GM21526 (cell line): Measurements from ENCODE around the gene PPCDC.
A peak's percentile ranks its signal among the peaks of the same experiment; 100 is the strongest.

Experiments used
- ATAC-seq: cut with Tn5 transposase; IDR thresholded peaks from one replicate; pipeline ENCODE4 v1.9.1; 2021; ENCODE audit warnings: moderate library complexity; ENCODE audit not compliant: unreplicated experiment, low FRiP score

The PPCDC gene, protein sequence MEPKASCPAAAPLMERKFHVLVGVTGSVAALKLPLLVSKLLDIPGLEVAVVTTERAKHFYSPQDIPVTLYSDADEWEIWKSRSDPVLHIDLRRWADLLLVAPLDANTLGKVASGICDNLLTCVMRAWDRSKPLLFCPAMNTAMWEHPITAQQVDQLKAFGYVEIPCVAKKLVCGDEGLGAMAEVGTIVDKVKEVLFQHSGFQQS

DNA sequence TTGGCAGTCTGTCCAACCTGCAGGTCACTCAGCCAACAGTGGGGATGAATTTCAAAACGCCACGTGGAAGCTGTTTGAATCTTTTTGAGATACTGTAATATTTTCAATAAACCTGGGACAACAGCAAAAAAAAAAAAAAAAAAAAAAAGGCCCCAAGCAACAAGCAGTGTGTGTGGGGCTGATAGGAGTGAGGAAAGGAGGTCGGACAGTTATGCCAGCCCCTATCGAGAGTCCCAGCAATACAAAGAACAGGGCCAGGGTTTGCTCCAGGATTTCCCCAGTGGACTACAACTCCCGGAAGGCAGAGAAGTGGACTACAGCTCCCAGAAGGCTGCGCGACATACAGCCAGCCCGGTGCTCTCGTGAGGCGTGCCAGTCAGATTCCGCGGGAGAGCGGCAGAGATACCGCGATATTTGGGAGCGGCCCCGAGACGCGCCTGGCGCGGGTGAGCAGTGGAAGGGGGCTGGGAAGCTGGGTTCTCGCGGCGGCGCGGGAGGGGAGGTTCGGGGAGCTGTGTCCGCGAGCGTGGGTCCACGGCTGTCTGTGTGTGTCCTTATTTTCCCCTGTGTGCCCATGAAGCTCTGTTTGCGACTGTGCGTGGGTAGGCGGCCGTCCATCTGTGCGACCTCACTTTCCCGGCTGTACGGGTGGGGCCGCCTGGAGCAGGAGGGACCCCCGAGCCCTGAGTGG is at the start of gene PPCDC:
TSS of gene PPCDC (plus strand) at position 410 of the 691 bp plus-strand sequence. CDS start 4,729 bp downstream, outside the sequence.
- peak; percentile 80 for ATAC-seq

DNA sequence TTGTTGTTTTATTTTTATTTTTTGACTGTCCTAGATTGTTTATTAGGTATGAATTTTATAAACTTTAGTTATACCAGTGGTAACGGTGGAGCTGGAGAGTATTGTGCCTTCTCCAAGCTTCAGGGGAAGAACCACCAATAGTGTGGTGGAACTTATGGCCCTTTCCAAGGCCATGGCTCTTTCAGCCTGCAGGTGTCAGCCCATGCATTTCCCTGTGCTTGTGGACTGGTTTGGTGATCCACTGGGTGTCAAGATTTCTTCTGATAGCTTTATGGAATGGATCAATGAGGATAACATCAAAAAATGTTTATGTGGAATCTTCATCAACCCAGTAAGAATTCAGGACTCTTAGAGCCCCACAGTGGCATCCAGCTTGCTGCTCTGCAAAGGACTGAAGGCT is 47.2 kb upstream of the PPCDC start:
- no peak for ATAC-seq

DNA sequence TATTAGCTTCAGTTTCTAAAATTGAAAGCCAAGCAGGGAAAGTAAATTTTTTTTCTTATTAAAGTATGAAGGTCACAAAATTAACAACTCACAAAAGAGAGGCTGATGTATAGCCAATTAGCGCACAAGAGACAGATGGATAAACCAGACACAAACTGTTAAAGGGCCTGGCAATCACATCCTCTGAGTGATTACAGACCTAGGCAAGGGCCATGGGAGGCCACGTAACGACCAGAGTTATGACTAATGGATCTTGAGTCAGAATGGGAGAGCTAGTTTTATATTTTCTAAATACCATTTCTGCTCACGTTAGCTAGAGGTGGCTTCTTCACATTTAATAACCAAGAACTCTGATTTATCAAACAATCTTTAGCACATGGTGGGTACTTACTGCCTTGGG is 45.8 kb upstream of the PPCDC start:
- no peak for ATAC-seq

DNA sequence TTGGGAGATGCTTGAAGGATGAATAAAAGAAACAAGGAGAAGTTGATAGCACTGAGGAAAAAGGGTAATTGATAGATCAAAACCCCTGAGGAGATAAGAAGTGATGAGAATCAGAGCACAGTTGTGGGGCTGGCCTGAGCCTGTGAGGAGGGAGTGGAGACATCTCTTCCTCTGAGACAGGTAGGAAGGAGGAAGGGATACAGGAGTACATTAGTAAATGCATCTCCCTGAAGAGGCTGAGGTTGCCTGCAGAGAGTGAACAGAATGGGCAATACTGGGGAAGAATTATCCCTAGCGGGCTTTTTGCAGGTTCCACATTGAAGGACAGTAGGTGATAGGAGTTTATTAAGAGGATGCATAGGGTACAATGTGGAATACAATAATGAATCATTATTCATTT is 45.3 kb upstream of the PPCDC start:
- no peak for ATAC-seq

DNA sequence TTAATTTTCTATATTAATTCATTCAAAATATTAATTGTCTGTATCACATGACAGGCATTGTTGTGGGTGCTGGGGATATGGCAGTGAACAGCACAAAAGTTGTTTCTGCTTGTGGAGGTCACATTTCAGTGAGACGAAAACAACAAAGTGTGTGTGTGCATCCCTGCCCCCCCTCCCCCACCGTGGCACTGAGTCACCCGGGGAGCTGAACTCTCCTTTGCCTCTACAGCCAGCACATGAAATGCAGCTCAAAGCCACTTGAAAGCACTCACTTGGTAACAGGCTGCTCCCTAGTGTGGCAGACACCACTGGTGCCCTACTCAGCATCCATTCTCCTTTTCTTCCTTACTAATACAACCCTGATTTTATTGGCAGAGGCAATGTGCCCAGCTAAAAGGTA is 44.9 kb upstream of the PPCDC start:
- no peak for ATAC-seq

DNA sequence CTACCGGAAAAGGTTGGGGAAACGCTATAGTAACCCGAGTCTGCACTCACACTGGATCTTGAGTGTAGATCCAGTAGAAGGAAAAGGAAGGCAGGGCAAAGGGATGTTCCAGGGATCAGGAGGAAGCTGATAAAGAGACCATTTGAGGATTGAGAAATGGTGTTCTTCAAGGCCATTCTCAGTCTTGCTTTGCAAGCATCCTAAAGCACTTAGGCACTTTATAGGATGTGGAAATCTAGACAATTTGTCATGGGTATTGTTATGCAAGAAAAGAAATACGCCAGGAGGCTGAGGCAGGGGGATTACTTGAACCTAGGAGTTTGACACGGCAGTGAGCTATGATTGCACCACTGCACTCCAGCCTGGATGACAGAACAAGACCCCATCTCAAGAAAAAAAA is 41.2 kb upstream of the PPCDC start:
- ATAC-seq, result no peak

DNA sequence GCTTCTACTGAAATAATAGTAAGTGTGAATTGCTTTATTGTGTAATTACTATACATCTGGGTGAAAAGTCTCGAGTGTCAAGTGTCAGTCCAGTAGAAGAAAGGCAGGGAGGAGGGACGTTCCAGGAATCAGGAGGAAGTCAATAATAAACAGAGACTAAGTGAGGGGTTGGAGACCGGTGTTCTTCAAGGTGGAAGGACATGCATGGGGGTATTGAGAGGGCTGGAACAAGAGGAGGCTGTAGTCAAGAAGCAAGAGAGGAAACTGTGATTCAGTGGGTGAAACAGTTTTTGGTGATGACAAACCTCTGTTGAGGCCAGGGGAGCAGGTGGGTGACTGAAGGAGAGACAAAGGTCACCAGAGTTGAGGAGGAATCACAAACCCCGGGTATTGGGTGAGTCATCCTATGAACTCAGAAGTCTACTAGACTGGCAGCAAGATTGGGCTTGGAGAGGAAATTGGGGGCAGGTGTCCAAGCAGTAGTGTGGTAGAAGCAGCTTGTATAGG is 39.6 kb upstream of the PPCDC start:
- ATAC-seq, result no peak

DNA sequence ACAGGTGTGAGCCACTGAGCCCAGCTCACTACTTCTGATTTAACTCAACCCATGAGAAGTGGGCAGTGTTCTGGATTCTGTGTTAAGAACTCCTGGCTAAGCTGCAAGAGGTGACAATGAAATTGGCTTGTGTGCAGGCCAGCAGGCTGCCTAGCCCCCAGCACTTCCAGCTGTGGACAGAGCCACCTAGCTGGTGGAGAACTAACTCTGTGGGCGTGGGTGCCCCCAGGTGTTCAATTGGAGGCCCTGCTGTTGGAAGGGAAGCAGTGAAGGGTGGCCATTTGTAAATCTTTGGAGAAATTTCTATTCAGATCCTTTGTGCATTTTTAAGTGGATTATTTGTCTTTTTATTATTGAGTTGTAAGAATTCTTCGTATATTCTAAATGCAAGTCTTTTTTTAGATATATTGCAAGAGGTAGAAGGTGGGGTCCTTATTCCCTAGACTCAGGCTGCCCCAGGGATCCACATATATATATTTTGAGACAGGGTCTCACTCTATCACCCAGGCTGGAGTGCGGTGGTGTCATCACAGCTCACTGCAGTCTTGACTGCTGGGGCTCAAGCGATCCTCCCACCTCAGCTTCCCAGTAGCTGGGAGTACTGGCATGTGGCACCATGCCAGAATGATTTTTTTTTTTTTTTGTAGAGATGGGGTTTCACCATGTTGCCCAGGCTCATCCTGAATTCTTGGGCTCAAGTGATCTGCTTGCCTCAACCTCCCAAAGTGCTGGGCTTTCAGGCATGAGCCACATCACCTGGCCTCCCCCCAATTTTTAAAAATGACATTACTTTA is 35.2 kb upstream of the PPCDC start:
- no peak for ATAC-seq

DNA sequence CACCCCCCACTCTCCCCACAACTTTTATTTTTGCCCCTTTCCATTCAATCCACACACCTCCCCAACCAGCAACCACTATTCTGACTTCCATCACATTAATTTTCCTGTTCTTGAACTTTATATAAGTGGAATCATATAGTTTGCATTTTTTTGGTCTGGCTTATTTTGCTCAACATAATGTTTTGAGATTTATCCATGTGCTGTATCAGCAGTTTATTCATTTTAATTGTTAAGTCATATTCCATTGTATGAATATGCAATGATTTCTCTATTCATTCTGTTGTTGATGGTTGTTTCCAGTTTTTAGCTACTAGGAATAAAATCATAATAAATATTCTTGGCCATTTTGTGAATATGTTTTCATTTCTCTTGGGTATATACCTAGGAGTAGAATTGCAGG is 33.9 kb upstream of the PPCDC start:
- ATAC-seq, result no peak

DNA sequence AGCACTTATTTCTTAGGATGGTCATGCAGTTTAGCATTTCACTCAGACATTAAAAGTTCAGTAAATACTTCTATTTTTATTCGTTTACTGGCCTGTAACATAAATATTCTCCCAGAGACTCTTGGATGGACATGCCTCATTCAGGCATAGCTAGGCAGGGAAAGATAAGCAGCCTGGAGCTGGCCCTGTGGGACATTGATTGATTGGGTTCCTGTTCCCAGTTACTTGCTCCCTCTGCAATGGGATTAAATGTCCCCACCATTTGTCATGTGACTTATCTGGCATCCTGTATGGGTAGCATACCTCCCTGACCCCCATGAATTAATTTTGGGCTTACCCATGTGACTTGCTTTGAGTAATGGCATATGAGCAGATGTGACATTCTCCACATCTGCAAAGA is 30.8 kb upstream of the PPCDC start:
- no peak for ATAC-seq

DNA sequence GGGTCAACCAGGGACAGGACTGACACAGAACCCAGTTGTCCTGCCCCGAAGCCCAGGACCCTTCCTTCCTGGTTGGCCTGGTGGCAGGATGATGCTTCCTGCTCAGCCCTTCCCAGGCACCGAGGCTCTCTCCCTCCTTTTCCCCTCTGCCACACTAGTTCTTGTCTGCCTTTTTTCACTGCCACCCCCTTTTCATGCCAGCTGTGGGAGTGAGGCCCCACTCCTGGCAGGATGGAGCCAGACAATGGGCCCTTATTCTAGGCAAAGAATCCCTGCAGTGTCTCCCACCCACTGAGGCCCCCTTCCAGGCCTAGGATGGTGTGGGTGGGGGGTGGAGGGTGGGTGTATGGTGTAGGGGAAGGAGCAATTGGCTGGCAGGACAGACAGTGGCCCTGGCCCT is 29.2 kb upstream of the PPCDC start:
- no peak for ATAC-seq

DNA sequence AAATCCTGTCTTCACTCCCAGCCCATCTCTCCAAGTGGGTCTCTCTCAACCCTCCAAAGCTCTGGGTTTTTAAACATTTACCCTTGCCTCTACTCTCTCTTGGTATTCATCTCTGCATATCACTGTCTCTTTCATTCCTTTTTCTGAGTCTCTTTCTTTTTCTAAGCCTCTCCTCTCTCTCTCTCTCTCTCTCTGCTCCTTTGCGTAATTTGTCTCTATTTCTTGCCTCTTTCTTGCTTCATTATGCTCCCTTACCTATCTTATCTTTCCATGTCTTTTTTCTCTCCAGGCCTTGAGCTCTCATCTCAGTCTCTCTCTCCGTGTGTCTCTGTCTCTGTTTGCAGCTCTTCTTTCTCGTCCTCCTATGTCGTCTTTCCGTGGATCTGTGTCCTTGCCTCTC is 28.7 kb upstream of the PPCDC start:
- ATAC-seq, result no peak

DNA sequence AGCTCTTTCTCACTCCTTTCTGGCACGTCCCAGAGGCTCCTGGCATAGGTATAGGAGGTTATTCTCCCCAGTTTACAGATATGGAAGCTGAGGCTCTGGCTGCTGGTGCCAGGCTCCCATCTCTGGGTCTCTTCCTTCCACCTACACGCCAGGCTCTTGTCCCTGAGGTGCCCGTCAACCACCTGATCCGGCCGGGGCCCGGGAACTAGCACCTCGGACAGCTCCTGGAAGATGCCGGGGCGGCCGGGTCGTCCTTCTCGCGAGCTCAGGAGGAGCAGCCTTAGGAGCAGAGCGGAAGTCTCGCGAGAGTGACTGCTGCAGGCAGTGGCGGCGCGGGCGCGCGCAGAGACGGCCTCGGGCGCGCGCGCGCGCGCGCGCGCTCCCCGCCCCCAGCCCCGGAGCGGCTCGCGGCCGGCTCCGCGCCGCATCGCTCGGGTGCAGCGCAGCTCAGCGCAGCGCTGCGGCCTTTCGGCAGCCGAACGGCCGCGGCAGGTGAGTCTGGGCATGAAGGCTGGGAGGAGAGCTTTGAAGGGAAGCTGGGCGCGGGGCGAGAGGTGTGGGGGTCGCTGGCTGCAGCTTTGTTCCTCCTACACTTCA is 28.1 kb upstream of the PPCDC start, which contains the start of gene SCAMP5:
TSS of gene SCAMP5 (plus strand) at position 382 of the 597 bp plus-strand sequence. CDS start 16,277 bp downstream, outside the sequence.
- peak; percentile 73 for ATAC-seq

DNA sequence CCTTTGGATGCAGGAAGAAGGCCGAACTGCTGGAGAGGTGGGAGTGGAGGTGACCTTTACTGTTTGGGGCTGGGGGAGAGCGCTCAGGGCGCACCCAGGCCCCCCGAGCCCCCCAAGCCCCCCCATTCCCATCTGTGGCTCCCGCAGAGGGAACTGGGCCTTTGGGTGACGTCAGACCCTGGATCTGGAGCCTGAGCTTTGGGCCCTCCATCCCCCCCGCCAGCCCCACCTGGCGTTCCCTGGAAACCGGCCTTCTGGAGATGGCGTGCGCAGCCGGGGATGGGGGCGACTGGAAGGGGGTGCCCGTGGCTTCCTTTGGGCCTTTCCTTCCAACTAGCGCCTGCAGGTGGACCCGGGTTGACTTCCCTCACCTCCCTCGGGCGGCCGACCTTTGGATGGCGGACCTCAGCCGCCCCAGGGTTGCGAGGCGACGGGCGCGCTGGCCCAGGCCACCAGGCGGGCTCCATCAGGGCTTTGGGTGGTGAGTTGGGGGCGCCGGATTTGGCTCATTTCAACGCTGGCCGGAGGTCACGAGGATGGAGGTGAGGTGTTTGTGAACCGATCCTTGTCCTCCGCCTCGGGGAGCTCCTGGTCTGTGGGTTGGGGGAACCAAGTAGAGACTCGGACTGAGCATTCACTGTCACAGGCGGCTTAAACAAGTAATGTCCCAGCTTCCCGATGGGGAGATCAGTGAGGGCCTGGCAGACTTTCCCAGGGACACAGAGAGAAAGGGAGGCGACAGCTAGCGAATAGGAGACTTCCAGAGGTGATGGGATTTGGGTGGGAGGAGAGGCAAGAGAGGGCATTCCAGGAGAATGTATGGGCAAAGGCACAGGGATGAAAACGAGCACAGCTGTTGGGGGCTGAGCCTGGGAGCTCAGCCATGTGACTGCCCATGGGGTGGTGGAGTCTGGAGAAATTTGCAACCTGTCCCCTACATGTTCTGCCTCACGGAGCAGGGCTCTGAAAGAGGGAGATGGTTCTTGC is 27.3 kb upstream of the PPCDC start:
- ATAC-seq, result no peak

DNA sequence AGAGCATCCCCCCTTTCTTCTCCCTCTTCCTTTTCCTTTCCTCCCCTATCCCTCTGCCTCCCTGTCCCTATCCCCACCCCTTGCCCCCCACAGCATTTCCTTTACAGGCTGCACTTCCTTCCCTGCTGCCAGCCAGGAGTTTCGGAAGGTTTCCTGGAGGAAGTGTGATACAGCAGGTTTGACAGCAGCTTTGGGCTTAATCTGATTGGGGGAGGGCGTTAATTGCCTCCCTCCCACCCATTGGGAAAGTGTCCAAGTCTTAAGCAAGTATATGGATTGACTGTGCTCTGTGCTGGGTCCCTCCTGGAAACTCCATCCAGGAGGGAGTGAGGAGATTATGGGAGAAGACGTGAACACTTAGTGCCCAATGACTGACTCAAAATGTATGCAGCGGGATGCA is 26.2 kb upstream of the PPCDC start:
- no peak for ATAC-seq

DNA sequence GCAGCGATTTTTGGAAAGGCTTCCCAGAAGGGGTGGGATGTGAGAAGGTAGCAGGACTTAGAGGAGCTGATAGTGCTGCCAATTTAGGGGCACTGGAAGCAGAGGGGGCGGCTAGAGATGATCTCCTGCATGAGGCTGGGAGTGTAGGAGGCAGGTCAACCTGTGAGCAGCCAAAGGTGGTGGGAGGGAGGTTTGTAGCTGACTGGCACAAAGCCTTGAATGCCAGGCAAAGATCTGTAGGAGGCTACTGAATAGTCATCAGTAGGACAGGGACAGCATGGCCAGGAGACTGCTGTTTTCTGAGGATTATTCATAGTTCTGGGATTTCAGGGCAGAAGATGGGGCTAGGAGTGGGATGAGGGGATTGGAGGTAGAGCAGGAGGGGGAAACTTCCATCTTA is 25.8 kb upstream of the PPCDC start:
- no peak for ATAC-seq

DNA sequence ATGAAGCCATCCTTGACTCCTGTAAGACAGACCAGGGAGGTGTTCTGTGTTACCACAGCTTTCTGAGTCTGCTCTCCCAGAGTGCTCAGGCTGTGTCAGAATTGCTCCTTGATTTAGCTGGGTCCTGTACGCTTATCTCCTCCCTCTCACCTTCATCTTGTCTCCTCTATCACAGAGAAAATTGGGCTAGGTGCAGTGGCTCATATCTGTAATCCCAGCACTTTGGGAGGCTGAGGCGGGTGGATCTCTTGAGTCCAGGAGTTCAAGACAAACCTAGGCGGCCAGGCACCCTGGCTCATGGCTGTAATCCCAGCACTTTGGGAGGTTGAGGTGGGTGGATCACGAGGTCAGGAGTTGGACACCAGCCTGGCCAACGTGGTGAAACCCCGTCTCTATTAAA is 22.1 kb upstream of the PPCDC start:
- no peak for ATAC-seq

DNA sequence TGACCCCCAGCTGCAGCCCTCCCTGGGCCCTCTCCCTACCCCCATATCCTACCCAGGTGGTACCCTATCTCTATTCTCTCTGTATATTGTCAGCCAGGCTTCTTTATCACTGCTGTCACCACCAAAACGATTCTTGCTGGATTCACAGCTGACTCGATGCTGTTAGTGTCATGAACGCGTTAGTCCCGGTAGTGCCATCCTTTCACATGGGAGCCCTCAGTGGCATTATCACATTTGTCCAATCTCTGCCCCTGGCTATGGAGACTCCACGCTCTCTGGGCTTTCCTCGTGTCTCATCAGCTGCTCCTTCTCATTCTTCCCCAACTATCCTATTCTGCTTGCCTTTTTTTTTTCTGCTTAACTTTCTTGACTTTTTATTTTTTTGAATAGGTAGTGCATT is 21.0 kb upstream of the PPCDC start:
- ATAC-seq, result no peak

DNA sequence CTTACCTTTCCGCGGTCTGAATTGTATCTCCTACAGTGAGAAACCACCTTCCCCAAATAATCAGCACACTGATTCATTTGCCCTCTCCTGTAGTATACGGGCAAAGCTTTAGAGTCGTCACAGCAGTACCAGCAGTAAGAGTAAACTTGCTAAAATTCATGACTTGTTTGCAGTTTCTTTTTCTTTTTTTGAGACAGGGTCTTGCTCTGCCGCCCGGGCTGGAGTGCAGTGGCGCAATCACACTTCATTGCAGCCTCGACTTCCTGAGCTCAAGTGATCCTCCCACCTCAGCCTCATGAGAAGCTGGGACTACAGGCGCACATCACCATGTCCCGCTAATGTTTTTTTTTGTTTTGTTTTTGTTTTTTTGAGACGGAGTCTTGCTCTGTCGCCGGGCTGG is 16.2 kb upstream of the PPCDC start:
- ATAC-seq, result no peak

DNA sequence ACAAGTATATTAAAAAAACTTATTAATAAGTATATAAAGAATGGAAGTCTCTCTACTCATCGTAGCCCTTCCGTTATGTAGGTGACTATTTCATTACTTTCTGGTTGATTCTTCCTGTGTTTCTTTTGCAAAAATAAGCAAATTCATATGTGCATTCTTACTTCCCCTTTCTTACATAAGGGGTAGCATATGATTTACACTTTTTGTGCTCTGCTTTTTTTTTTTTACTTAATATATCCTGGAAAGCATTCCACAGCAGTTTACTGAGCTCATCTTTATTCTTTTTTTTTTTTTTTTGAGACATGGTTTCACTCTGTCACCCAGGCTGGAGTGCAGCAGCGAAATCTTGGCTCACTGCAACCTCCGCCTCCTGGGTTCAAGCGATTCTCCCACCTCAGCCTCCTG is 15.2 kb upstream of the PPCDC start:
- ATAC-seq, result no peak
